HEK293T (cell line): ENCODE data around the gene C7orf33.

ENCODE experiments used
- CTCF ChIA-PET: fragments of 350-600 bp; formaldehyde crosslinking; extraction: SDS; loops from one replicate; lab custom pipeline; 2021; ENCODE audit warnings: antibody characterized with exemption, inconsistent platforms; lab: Yijun Ruan, JAX
- POLR2A ChIA-PET: fragments of 350-600 bp; formaldehyde crosslinking; extraction: SDS; loops from one replicate; lab custom pipeline; 2020; ENCODE audit warnings: antibody characterized with exemption, inconsistent platforms; lab: Yijun Ruan, JAX
- DNase-seq: peaks from one replicate; pipeline ENCODE4 v3.0.0; 2012; ENCODE audit warnings: mixed read lengths; ENCODE audit errors: extremely low spot score
- ARNT ChIP-seq: fragments of 450-650 bp; IDR thresholded peaks from 2 replicates; pipeline ENCODE4 v1.6.1; 2017; ENCODE audit warnings: mild to moderate bottlenecking
- BHLHE40 ChIP-seq: fragments of 450-650 bp; IDR thresholded peaks from 2 replicates; pipeline ENCODE4 v1.6.1; 2016; ENCODE audit warnings: mild to moderate bottlenecking, moderate library complexity, borderline replicate concordance
- CTBP1 ChIP-seq: fragments of 450-650 bp; IDR thresholded peaks from 2 replicates; pipeline ENCODE4 v1.6.1; 2016; ENCODE audit warnings: borderline replicate concordance
- ELF4 ChIP-seq: fragments of 450-650 bp; IDR thresholded peaks from 2 replicates; pipeline ENCODE4 v1.6.1; 2017; ENCODE audit warnings: antibody characterized with exemption
- FOXA1 ChIP-seq: fragments of 450-650 bp; IDR thresholded peaks from 2 replicates; pipeline ENCODE4 v1.6.1; 2016; ENCODE audit warnings: mild to moderate bottlenecking
- FOXK2 ChIP-seq: fragments of 450-650 bp; IDR thresholded peaks from 2 replicates; pipeline ENCODE4 v1.6.1; 2016; ENCODE audit warnings: mild to moderate bottlenecking
- FOXM1 ChIP-seq: fragments of 450-650 bp; IDR thresholded peaks from 2 replicates; pipeline ENCODE4 v1.6.1; 2017; ENCODE audit warnings: mild to moderate bottlenecking, borderline replicate concordance
- HDGF ChIP-seq: fragments of 450-650 bp; IDR thresholded peaks from 2 replicates; pipeline ENCODE4 v1.6.1; 2017; ENCODE audit warnings: antibody characterized with exemption, borderline replicate concordance
- L3MBTL2 ChIP-seq: fragments of 450-650 bp; conservative IDR thresholded peaks from 2 replicates; pipeline ENCODE4 v1.6.1; 2016; ENCODE audit warnings: mild to moderate bottlenecking
- LEF1 ChIP-seq: fragments of 450-650 bp; IDR thresholded peaks from 2 replicates; pipeline ENCODE4 v1.6.1; 2017; ENCODE audit warnings: mild to moderate bottlenecking, borderline replicate concordance
- NFRKB ChIP-seq: fragments of 450-650 bp; IDR thresholded peaks from 2 replicates; pipeline ENCODE4 v1.6.1; 2016; ENCODE audit warnings: mild to moderate bottlenecking, moderate library complexity
- SP1 ChIP-seq: fragments of 450-650 bp; IDR thresholded peaks from 2 replicates; pipeline ENCODE4 v1.6.1; 2017
- SUZ12 ChIP-seq: fragments of 450-650 bp; IDR thresholded peaks from 2 replicates; pipeline ENCODE4 v1.6.1; 2016; ENCODE audit warnings: mild to moderate bottlenecking
- TARDBP ChIP-seq: fragments of 450-650 bp; IDR thresholded peaks from 2 replicates; pipeline ENCODE4 v1.6.1; 2016
- ZNF384 ChIP-seq: fragments of 450-650 bp; IDR thresholded peaks from 2 replicates; pipeline ENCODE4 v1.6.1; 2016
- TF ChIP-seq, protein P1 (sequence below): fragments of 450-650 bp; IDR thresholded peaks from 2 replicates; pipeline ENCODE4 v1.6.1; 2016

Gene C7orf33, protein sequence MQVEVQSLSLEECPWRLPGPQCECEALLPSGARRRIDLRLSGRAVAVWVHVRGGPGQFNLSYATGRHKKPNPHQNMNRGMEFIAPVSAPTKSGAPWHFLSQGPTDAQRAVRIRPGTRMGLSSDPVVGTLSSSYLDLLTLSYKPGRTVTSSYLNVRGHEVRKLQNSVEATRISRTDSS

DNA sequence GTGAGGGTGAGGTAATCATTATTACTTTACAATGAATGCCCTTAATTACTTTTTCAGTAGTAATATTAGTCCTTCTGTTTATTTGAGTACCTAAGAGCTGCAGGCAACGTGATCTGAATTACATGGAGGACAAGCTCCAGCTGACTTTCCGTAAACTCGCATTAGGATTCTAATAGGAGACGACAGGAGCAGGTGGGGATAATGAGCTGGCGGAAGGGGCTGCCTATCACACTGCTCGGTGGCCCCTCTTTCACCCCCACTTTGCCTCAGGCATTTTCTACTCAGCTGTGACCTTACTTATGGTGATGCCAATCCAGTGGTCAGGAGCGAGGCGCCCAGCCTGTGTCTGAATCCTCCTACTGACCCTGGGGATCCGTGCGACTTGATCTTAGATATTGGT lies at the start of gene C7orf33:
TSS of gene C7orf33 (plus strand) at position 296 of the 400 bp plus-strand sequence. CDS start 160 bp downstream, outside the sequence.
- POLR2A ChIA-PET, result no interaction called here
- CTCF ChIA-PET, result interaction anchor here (1.5 kb wide), 1 partner anchor 15 kb away, joined by 4 read pairs; no protein-coding TSS in a partner anchor
- no peak for DNase-seq
- no peak for TF ChIP-seq FOXK2

DNA sequence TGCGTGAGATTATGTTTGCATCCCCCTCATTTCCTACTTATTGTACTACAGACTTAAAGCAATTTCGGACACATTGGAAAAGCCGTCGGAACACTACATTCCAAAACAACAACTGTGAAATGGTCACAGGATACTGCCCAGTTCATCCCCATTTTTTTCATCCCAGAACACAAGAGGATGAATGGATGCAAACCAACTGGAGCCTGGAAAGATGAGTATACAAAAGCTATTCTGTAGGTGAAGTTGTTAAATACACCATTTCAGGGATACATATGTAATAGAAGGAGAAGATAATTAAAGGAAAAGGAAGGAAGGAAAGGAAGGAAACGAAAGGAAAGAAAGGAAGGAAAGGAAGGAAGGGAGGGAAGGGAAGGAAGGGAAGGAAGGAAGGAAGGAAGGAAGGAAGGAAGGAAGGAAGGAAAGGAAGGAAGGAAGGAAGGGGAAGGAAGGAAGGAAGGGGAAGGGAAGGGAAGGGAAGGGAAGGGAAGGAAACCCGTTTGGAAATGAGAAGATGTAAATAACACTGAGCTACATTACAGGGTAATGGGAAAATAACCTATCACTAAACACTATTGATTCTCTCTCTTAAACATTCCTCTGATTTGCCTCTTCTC lies 48.6 kb upstream of the C7orf33 start:
- CTCF ChIA-PET, result interaction anchor here (0.6 kb wide), 1 partner anchor 30 kb away, joined by 3 read pairs; no protein-coding TSS in a partner anchor
- POLR2A ChIA-PET, result no interaction called here
- no peak for TF ChIP-seq FOXA1
- TF ChIP-seq SP1, result no peak
- no peak for TF ChIP-seq NFRKB
- no peak for TF ChIP-seq CTBP1
- TF ChIP-seq FOXM1, result no peak
- no peak for TF ChIP-seq ELF4
- TF ChIP-seq BHLHE40, result no peak
- TF ChIP-seq FOXK2, result no peak
- TF ChIP-seq TARDBP, result no peak
- TF ChIP-seq ARNT, result no peak
- no peak for TF ChIP-seq ZNF384
- TF ChIP-seq, protein P1, sequence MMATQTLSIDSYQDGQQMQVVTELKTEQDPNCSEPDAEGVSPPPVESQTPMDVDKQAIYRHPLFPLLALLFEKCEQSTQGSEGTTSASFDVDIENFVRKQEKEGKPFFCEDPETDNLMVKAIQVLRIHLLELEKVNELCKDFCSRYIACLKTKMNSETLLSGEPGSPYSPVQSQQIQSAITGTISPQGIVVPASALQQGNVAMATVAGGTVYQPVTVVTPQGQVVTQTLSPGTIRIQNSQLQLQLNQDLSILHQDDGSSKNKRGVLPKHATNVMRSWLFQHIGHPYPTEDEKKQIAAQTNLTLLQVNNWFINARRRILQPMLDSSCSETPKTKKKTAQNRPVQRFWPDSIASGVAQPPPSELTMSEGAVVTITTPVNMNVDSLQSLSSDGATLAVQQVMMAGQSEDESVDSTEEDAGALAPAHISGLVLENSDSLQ, result no peak
- no peak for TF ChIP-seq L3MBTL2
- no peak for TF ChIP-seq HDGF
- no peak for TF ChIP-seq SUZ12
- no peak for TF ChIP-seq LEF1
- no peak for DNase-seq

DNA sequence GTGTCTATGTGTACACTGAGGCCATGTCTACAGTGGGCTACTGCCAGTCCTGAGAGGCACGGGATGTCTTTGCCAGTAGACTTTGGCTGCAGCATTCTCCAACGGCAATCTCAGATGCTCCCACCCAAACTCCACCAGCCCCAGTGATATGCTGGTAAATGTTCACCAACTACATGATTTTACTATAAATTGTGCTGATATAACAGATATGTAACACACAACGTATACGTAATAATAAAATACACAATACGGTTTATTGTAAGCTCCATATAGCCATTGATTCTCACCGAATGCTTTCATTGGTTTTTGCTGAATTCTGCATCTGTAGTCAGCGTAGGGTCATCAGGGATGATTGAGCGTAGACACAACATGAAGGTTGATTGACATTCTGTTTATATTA lies 47.3 kb upstream of the C7orf33 start:
- CTCF ChIA-PET, result no interaction called here

DNA sequence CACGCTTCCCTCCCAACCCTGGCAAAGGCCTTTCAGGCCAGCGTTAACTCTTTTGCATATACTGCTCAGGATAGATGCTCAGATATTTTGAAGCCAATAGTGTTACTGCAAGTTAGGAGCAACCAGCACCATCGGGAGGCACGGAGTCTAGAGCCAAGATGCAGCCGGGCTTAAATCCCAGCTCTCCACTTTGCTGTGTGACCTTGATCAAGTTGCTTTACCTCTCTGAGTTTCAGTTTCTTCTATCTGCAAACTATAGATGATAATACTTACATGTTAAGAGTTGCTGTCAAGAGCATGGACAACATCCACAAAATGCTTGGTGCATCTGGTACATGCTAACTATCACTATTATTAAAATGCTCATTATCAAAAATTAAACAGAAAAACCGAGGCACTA lies 45.4 kb upstream of the C7orf33 start:
- TF ChIP-seq ELF4 (no peak), L3MBTL2 (no peak), ZNF384 (no peak), TARDBP (no peak), SUZ12 (no peak), CTBP1 (no peak), BHLHE40 (no peak), SP1 (no peak), FOXM1 (no peak)
- TF ChIP-seq, protein P1, result no peak
- ChIA-PET CTCF (no interaction called here), POLR2A (no interaction called here)
- DNase-seq, result no peak

More for the DNA sequence above, 47.3 kb upstream of the C7orf33 start:
- no peak for DNase-seq
- TF ChIP-seq SP1 (no peak), CTBP1 (no peak)
- TF ChIP-seq, protein P1, result no peak
- POLR2A ChIA-PET, result no interaction called here

DNA sequence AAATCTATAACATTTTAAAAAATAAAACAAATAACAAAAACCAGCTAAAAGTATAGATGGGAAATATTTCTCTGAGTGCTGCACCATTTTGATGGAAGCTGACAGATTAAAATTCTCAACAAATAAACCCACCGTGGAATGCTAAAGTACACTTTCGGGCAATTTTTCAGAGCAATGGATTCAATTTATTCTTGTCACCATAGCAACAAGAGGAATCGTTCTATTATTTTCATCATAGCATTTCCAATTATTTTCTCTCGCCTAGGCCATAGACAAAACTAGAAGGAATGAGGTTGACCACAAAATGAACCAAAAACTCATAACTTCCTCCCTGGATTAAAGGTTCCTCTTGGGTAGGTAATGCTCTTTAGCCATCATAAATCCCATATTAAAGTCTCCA lies 44.6 kb upstream of the C7orf33 start:
- ChIA-PET POLR2A (no interaction called here), CTCF (no interaction called here)
- DNase-seq, result no peak
- TF ChIP-seq TARDBP (no peak), ELF4 (no peak), FOXM1 (no peak), HDGF (no peak)

DNA sequence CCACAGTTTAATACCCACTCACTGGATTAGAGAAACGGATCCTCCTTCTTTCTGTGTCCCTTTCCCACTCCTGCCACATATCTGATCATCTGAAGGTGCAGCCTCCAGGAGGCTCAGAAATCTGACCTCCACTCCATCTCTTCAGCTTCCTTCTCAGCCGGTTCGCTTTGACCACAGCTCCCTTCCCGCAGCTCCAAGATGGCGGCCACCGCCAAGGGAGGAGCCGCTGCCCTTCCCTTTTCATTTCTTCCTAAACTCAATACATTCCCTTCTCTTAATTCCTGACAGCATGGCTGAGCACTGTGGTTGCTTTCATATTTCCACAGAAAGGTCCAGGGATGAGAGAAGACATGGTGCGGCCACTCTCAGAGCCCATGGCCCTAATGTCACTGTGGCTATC lies 43.7 kb upstream of the C7orf33 start:
- TF ChIP-seq TARDBP (no peak), L3MBTL2 (no peak), ARNT (no peak), FOXK2 (no peak), CTBP1 (no peak), LEF1 (no peak), BHLHE40 (no peak)
- DNase-seq, result no peak
- ChIA-PET POLR2A (no interaction called here), CTCF (no interaction called here)

DNA sequence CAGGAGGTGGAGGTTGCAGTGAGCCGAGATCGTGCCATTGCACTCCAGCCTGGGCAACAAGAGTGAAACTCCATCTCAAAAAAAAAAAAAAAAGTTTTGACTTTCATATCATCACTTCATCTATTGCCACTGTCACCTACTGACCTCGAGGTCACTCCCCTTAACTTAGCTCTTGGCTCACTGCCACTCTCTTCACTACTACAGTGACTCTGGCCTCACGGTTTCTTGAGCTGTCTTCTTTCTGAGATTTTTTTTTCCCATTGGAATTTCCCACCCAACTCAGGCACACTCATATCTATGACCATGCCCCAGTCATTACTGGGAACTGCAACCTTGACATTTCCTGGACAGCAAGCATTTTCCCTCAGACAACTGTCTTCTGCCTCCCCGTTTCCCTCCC lies 42.6 kb upstream of the C7orf33 start:
- ChIA-PET POLR2A (no interaction called here), CTCF (no interaction called here)
- TF ChIP-seq, protein P1, result no peak
- no peak for TF ChIP-seq ZNF384
- no peak for TF ChIP-seq CTBP1
- TF ChIP-seq ARNT, result no peak
- no peak for TF ChIP-seq LEF1
- TF ChIP-seq FOXA1, result no peak
- no peak for TF ChIP-seq NFRKB
- no peak for TF ChIP-seq HDGF
- TF ChIP-seq SUZ12, result no peak
- no peak for TF ChIP-seq ELF4
- TF ChIP-seq L3MBTL2, result no peak
- TF ChIP-seq SP1, result no peak
- no peak for TF ChIP-seq FOXM1
- TF ChIP-seq FOXK2, result no peak
- TF ChIP-seq TARDBP, result no peak
- no peak for TF ChIP-seq BHLHE40
- DNase-seq, result no peak
